ENCODE results near the gene SLC6A5. TPM values are rescaled to one million over a fixed set of nuclear protein-coding genes. Genes with fewer than 3 reads are reported as not detected.

Gene SLC6A5
- total RNA-seq, 1 donor from 2014 or later: not detected

DNA sequence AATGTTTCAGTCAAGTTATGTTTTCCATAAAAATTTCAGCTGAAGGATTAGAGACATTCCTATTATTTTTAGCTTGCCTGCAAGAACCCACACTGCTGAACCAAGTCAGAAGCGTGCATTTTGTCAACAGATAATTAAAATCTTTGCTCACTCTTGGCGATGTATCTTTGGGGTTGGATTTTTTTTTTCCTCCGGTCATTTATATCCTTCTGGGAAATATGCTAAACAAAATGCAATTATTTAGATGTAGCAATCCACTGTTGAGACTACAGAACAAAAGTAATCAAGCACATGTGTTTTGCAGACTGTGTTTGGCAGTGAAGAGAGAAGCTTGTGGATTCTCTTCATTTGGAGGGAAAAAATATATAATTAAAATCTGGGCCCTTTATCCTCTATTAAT, 54.6 kb downstream of the SLC6A5 start:
- intact Hi-C loops (cut with DNase I): no loop called here

GRCh38 chr11:20656901-20657300, 57.5 kb downstream of the SLC6A5 start:
- H3K36me3 ChIP-seq: no peaks in the 10 kb centered on the region
- no peak for DNase-seq (ENCODE audit: extremely low spot score in 2 of 2)
- H3K9me3 ChIP-seq: no peaks in the 10 kb centered on the region
- H3K4me1 ChIP-seq: no peaks in the 10 kb centered on the region
- no peak overlapping the region for H3K27ac ChIP-seq
- intact Hi-C loops (cut with DNase I): no loop called here
- H3K4me3 ChIP-seq: no peak overlapping the region
- TF ChIP-seq POLR2A (IDR thresholded peaks at IDR 0.05): no peak
- H3K27me3 ChIP-seq: no peaks in the 10 kb centered on the region

More for the DNA sequence above, 54.6 kb downstream of the SLC6A5 start:
- no peaks in the 10 kb centered on the region for H3K4me1 ChIP-seq
- no peak overlapping the region for H3K4me3 ChIP-seq
- H3K9me3 ChIP-seq: no peaks in the 10 kb centered on the region
- TF ChIP-seq POLR2AphosphoS5 (IDR thresholded peaks at IDR 0.05; ENCODE audit: insufficient read depth in 1 of 2, low read depth in 1 of 2) (no peak), POLR2A (IDR thresholded peaks at IDR 0.05) (no peak)
- TF ChIP-seq, protein P1, sequence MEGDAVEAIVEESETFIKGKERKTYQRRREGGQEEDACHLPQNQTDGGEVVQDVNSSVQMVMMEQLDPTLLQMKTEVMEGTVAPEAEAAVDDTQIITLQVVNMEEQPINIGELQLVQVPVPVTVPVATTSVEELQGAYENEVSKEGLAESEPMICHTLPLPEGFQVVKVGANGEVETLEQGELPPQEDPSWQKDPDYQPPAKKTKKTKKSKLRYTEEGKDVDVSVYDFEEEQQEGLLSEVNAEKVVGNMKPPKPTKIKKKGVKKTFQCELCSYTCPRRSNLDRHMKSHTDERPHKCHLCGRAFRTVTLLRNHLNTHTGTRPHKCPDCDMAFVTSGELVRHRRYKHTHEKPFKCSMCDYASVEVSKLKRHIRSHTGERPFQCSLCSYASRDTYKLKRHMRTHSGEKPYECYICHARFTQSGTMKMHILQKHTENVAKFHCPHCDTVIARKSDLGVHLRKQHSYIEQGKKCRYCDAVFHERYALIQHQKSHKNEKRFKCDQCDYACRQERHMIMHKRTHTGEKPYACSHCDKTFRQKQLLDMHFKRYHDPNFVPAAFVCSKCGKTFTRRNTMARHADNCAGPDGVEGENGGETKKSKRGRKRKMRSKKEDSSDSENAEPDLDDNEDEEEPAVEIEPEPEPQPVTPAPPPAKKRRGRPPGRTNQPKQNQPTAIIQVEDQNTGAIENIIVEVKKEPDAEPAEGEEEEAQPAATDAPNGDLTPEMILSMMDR (IDR thresholded peaks at IDR 0.05): no peak
- no peak for DNase-seq (ENCODE audit: extremely low spot score in 2 of 2)
- no peaks in the 10 kb centered on the region for H3K27me3 ChIP-seq
- no peaks in the 10 kb centered on the region for H3K36me3 ChIP-seq
- no peak overlapping the region for H3K27ac ChIP-seq

GRCh38 chr11:20658135-20658534, 58.7 kb downstream of the SLC6A5 start:
- Histone ChIP-seq H3K27ac (no peak overlapping the region), H3K4me1 (no peaks in the 10 kb centered on the region), H3K4me3 (no peak overlapping the region), H3K36me3 (no peaks in the 10 kb centered on the region), H3K9me3 (no peaks in the 10 kb centered on the region), H3K27me3 (no peaks in the 10 kb centered on the region)
- no peak for TF ChIP-seq POLR2A (IDR thresholded peaks at IDR 0.05)
- TF ChIP-seq, protein P1 (IDR thresholded peaks at IDR 0.05): no peak
- no peak for TF ChIP-seq POLR2AphosphoS5 (IDR thresholded peaks at IDR 0.05; ENCODE audit: insufficient read depth in 1 of 2, low read depth in 1 of 2)
- intact Hi-C loops (cut with DNase I): no loop called here
- DNase-seq (ENCODE audit: extremely low spot score in 2 of 2): no peak

DNA sequence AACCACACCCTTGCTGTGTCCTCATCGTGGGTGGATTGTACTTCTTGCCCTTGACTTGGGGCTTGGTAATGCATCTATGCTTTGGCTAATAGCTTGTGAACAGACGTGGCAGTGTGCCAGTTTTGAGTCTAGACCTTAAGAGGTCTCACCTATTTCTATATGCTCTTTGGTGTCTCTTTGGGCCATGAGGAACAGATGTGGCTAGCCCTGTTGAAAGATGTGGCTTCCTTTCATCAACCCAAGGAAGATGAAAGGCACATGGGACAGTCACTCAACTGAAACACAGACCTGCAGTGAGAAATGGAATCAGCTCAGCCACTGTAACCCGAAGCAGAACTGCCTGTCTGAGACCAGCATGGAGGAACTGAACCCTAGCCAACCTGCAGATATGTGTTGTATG, 62.0 kb downstream of the SLC6A5 start:
- H3K27ac ChIP-seq: no peak overlapping the region
- intact Hi-C loops (cut with DNase I): no loop called here
- H3K9me3 ChIP-seq: no peaks in the 10 kb centered on the region
- TF ChIP-seq POLR2AphosphoS5 (IDR thresholded peaks at IDR 0.05; ENCODE audit: insufficient read depth in 1 of 2, low read depth in 1 of 2) (no peak), POLR2A (IDR thresholded peaks at IDR 0.05) (no peak)
- TF ChIP-seq, protein P1 (IDR thresholded peaks at IDR 0.05): no peak
- no peaks in the 10 kb centered on the region for H3K4me1 ChIP-seq
- H3K36me3 ChIP-seq: no peaks in the 10 kb centered on the region
- peak in 1 of 2 donors; percentile 56 for DNase-seq (ENCODE audit: extremely low spot score in 2 of 2)
- H3K27me3 ChIP-seq: no peaks in the 10 kb centered on the region
- no peak overlapping the region for H3K4me3 ChIP-seq

DNA sequence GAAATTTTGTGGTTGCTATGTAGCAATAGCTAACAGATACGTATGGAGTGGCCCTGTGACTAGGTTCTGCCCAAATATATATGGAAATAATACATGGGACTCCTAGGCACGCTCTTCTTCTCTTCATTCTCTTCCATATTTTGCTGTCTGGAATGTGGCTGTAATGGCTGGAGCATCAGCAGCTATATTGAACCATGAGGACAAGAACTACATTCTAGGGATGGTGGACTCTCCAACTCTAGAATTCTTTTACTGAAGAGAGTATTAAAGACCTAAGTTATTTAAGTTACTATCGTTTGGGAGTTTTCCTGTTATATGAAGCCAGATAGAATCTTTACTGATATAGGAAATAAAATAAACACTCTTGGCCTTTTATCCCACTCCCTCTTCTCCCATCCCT, 62.4 kb downstream of the SLC6A5 start:
- TF ChIP-seq POLR2A (IDR thresholded peaks at IDR 0.05) (no peak), POLR2AphosphoS5 (IDR thresholded peaks at IDR 0.05; ENCODE audit: insufficient read depth in 1 of 2, low read depth in 1 of 2) (no peak)
- TF ChIP-seq, protein P1 (IDR thresholded peaks at IDR 0.05): no peak
- no peak overlapping the region for H3K4me3 ChIP-seq
- no peak overlapping the region for H3K27ac ChIP-seq
- intact Hi-C loops (cut with DNase I): no loop called here
- no peaks in the 10 kb centered on the region for H3K27me3 ChIP-seq
- H3K9me3 ChIP-seq: no peaks in the 10 kb centered on the region
- H3K36me3 ChIP-seq: no peaks in the 10 kb centered on the region
- H3K4me1 ChIP-seq: no peaks in the 10 kb centered on the region
- no peak for DNase-seq (ENCODE audit: extremely low spot score in 2 of 2)

Measured in vagina (tissue), 2 donors.